Measurements from ENCODE around the gene ANKFN1. TPM values are rescaled to one million over a fixed set of nuclear protein-coding genes. Genes with fewer than 3 reads are reported as not detected.

ANKFN1 gene
- total RNA-seq, 1 experiment from 2014 or later: not detected

DNA sequence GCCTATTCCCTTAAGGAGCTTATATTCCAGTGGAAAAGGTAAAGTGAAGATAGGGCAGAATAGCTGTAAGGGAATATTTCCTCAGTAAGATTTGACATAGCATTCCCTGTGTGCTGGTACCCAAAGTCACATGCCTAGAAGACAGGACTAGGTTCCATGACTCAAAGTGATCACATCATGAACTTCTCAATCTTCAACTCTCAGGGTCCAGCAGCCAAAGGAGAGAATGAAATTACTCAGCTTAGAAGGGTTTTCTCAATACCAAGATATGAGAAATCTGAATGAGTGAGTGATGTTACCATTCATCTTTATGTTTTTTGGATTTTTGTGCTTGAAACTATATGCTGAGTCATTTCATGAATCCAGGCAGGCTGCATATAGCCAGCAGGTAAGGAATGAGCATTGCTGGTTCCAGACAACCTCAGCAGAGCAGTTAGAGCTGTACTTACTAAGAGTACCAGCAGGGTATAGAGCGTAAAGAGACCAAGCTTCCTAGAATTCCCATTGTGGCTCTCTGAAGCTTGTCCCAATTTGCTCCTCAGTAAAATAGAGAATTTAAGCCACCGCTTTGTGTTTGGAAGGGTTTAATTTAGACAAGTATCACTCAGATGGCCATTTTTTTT lies 91.1 kb downstream of the ANKFN1 start:
- intact Hi-C loops (cut with micrococcal nuclease; ENCODE audit: unreplicated experiment) (no loop called here), in situ Hi-C loops (cut with HindIII; ENCODE audit: low pct_unique_long_range_greater_than_20kb, low sequenced_read_pairs) (no loop called here)
- no peak overlapping the region for H3K27ac ChIP-seq (ENCODE audit: low read length)
- no peak for TF ChIP-seq TCF7L2 (IDR thresholded peaks at IDR 0.05; ENCODE audit: low read depth, low read length)
- TF ChIP-seq SIN3A (IDR thresholded peaks at IDR 0.05; ENCODE audit: borderline replicate concordance, insufficient read depth, low read depth, low read length): no peak
- TF ChIP-seq REST (IDR thresholded peaks at IDR 0.05; ENCODE audit: insufficient read depth in 1 of 2, low read depth in 2 of 2, low read length in 1 of 2): no peak
- no peak for TF ChIP-seq POLR2AphosphoS5 (IDR thresholded peaks at IDR 0.05; ENCODE audit: low read depth, low read length)
- TF ChIP-seq, protein P1, sequence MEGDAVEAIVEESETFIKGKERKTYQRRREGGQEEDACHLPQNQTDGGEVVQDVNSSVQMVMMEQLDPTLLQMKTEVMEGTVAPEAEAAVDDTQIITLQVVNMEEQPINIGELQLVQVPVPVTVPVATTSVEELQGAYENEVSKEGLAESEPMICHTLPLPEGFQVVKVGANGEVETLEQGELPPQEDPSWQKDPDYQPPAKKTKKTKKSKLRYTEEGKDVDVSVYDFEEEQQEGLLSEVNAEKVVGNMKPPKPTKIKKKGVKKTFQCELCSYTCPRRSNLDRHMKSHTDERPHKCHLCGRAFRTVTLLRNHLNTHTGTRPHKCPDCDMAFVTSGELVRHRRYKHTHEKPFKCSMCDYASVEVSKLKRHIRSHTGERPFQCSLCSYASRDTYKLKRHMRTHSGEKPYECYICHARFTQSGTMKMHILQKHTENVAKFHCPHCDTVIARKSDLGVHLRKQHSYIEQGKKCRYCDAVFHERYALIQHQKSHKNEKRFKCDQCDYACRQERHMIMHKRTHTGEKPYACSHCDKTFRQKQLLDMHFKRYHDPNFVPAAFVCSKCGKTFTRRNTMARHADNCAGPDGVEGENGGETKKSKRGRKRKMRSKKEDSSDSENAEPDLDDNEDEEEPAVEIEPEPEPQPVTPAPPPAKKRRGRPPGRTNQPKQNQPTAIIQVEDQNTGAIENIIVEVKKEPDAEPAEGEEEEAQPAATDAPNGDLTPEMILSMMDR (IDR thresholded peaks at IDR 0.05): no peak
- H3K4me1 ChIP-seq (ENCODE audit: control insufficient read depth, insufficient read depth, low read length): no peaks in the 10 kb centered on the region
- no TSS peak for BruUV-seq (replicated peaks)
- DNase-seq (ENCODE audit: low read depth, low spot score): no peak
- no peaks in the 10 kb centered on the region for H3K9me3 ChIP-seq (ENCODE audit: control insufficient read depth, insufficient read depth, low read depth, low read length)
- POLR2A ChIA-PET: no interaction called here
- H3K4me3 ChIP-seq (ENCODE audit: low read depth in 2 of 2, low read length in 2 of 2): no peak overlapping the region
- CTCF ChIA-PET: no interaction called here
- H3K27me3 ChIP-seq (ENCODE audit: control insufficient read depth, insufficient read depth, low read length): no peaks in the 10 kb centered on the region
- H3K36me3 ChIP-seq (ENCODE audit: control insufficient read depth, insufficient read depth, low read length): no peaks in the 10 kb centered on the region
- ATAC-seq: no peak

- POLR2A ChIA-PET: no interaction called here
- Histone ChIP-seq H3K27ac (ENCODE audit: low read length) (no peak overlapping the region), H3K4me3 (ENCODE audit: low read depth in 2 of 2, low read length in 2 of 2) (no peak overlapping the region), H3K9me3 (ENCODE audit: control insufficient read depth, insufficient read depth, low read depth, low read length) (no peaks in the 10 kb centered on the region), H3K27me3 (ENCODE audit: control insufficient read depth, insufficient read depth, low read length) (no peaks in the 10 kb centered on the region), H3K4me1 (ENCODE audit: control insufficient read depth, insufficient read depth, low read length) (no peaks in the 10 kb centered on the region), H3K36me3 (ENCODE audit: control insufficient read depth, insufficient read depth, low read length) (no peaks in the 10 kb centered on the region)
- TF ChIP-seq SIN3A (IDR thresholded peaks at IDR 0.05; ENCODE audit: borderline replicate concordance, insufficient read depth, low read depth, low read length) (no peak), POLR2AphosphoS5 (IDR thresholded peaks at IDR 0.05; ENCODE audit: low read depth, low read length) (no peak), REST (IDR thresholded peaks at IDR 0.05; ENCODE audit: insufficient read depth in 1 of 2, low read depth in 2 of 2, low read length in 1 of 2) (no peak), TCF7L2 (IDR thresholded peaks at IDR 0.05; ENCODE audit: low read depth, low read length) (no peak)
- TF ChIP-seq, protein P1 (IDR thresholded peaks at IDR 0.05): no peak
- CTCF ChIA-PET: no interaction called here
- ATAC-seq: no peak
- intact Hi-C loops (cut with micrococcal nuclease; ENCODE audit: unreplicated experiment): no loop called here
- no peak for DNase-seq (ENCODE audit: low read depth, low spot score)
- BruUV-seq (replicated peaks): no TSS peak
- in situ Hi-C loops (cut with HindIII; ENCODE audit: low pct_unique_long_range_greater_than_20kb, low sequenced_read_pairs): no loop called here
These were observed 94.5 kb downstream of the ANKFN1 start for GRCh38 chr17:56247816-56248215.
